HCT116 (cell line): Measurements from ENCODE around the gene APBA1. TPM values are rescaled to one million over a fixed set of nuclear protein-coding genes. Genes with fewer than 3 reads are reported as not detected.

ENCODE experiments used
- ATAC-seq: fragments of 200-7000 bp; cut with Tn5 transposase; 2 replicates; pipeline ENCODE4 v1.9.1; 2020; ENCODE audit warnings: mild to moderate bottlenecking, moderate library complexity
- BruUV-seq: library from RNA; stranded (reverse); fragments of 400-500 nt; replicated peaks from 2 replicates; lab custom pipeline; 2021; lab: Mats Ljungman, UMichigan
- CTCF ChIA-PET: fragments of 300-600 bp; sonication (Branson Sonifier 250); formaldehyde crosslinking; loops from one replicate; lab custom pipeline; 2021; ENCODE audit warnings: antibody characterized with exemption; lab: Charles Lee
- POLR2A ChIA-PET: fragments of 300-600, 350-600 bp; sonication (Branson Sonifier 250); formaldehyde crosslinking; loops from one replicate; lab custom pipeline; 2021; ENCODE audit warnings: antibody characterized with exemption; lab: Charles Lee
- RAD21 ChIA-PET, 2 experiments: fragments of 300-600 bp; sonication (Branson Sonifier 250); formaldehyde crosslinking; loops; one replicate each; lab custom pipeline; 2023; ENCODE audit warnings: low total read pairs in 2 of 2; ENCODE audit not compliant: uncharacterized antibody in 2 of 2, unreplicated experiment in 2 of 2, low non-redundant PET in 1 of 2; lab: Charles Lee
- DNase-seq: peaks from one replicate; pipeline ENCODE4 v3.0.0-alpha.2; 2010; ENCODE audit warnings: low read depth, low spot score
- H2AFZ ChIP-seq: fragments of 200-600 bp; shearing (Covaris generic), sonication (generic); 2 replicates; pipeline ENCODE4 v1.6.1; 2017; ENCODE audit warnings: low read depth, mixed run types, mixed read lengths, antibody characterized with exemption, low read length; ENCODE audit not compliant: poor library complexity, severe bottlenecking
- H3K27ac ChIP-seq: 2 replicates; pipeline ENCODE4 v1.5.1; 2012; ENCODE audit warnings: low read depth, low read length
- H3K27me3 ChIP-seq: fragments of 200-600 bp; sonication (generic); 2 replicates; pipeline ENCODE4 v1.6.1; 2016; ENCODE audit warnings: mixed run types, low read length, mixed read lengths; ENCODE audit not compliant: insufficient read depth
- H3K36me3 ChIP-seq, 2 experiments: fragments of 200-500 bp in 1 of 2; fragments of 200-600 bp in 1 of 2; sonication (Bioruptor generic) in 1 of 2; sonication (generic) in 1 of 2; 2 replicates each; pipeline versions ENCODE4 v1.5.1 to v1.6.1; 2014 to 2016; ENCODE audit warnings: low read length in 2 of 2, inconsistent platforms in 1 of 2, mixed read lengths in 1 of 2, mixed run types in 1 of 2; ENCODE audit not compliant: insufficient read depth in 2 of 2, control insufficient read depth in 1 of 2
- H3K4me1 ChIP-seq, 2 experiments: fragments of 200-600 bp in 1 of 2; sonication (generic) in 1 of 2; 2 replicates each; pipeline versions ENCODE4 v1.5.1 to v1.6.1; 2012 to 2017; ENCODE audit warnings: low read length in 2 of 2, inconsistent platforms in 1 of 2, mild to moderate bottlenecking in 1 of 2, mixed read lengths in 1 of 2, mixed run types in 1 of 2, moderate library complexity in 1 of 2; ENCODE audit not compliant: insufficient read depth in 2 of 2, control insufficient read depth in 1 of 2
- H3K4me2 ChIP-seq: fragments of 200-600 bp; sonication (generic); 2 replicates; pipeline ENCODE4 v1.6.1; 2017; ENCODE audit warnings: mixed run types, low read length, mixed read lengths
- H3K4me3 ChIP-seq, 2 experiments: fragments of 200-600 bp in 1 of 2; sonication (generic) in 1 of 2; replicated peaks in 1 of 2; 2 replicates each; pipeline ENCODE4 v1.5.1; 2011 to 2016; ENCODE audit warnings: low read length in 2 of 2, control low read depth in 1 of 2, low read depth in 1 of 2, mild to moderate bottlenecking in 1 of 2, mixed read lengths in 1 of 2, mixed run types in 1 of 2
- H3K79me2 ChIP-seq: fragments of 200-600 bp; sonication (generic); 2 replicates; pipeline ENCODE4 v1.6.1; 2017; ENCODE audit warnings: mild to moderate bottlenecking, mixed run types, low read length, moderate library complexity, mixed read lengths; ENCODE audit not compliant: insufficient read depth
- H3K9ac ChIP-seq: fragments of 200-600 bp; sonication (generic); 2 replicates; pipeline ENCODE4 v1.6.1; 2016; ENCODE audit warnings: low read length, mixed read lengths
- H3K9me2 ChIP-seq: fragments of 200-600 bp; sonication (generic), shearing (Covaris generic); 2 replicates; pipeline ENCODE4 v1.6.1; 2017; ENCODE audit warnings: mixed run types, mild to moderate bottlenecking, moderate library complexity; ENCODE audit not compliant: insufficient read depth
- H3K9me3 ChIP-seq, 2 experiments: fragments of 200-500 bp in 1 of 2; fragments of 200-600 bp in 1 of 2; sonication (Bioruptor generic) in 1 of 2; sonication (generic) in 1 of 2; 2 replicates each; pipeline ENCODE4 v1.6.1; 2014 to 2017; ENCODE audit warnings: low read length in 2 of 2, mixed read lengths in 2 of 2, inconsistent platforms in 1 of 2, low read depth in 1 of 2, mild to moderate bottlenecking in 1 of 2, mixed run types in 1 of 2, moderate library complexity in 1 of 2; ENCODE audit not compliant: control insufficient read depth in 1 of 2, insufficient read depth in 1 of 2
- H4K20me1 ChIP-seq: fragments of 200-600 bp; sonication (generic), shearing (Covaris generic); 2 replicates; pipeline ENCODE4 v1.6.1; 2017; ENCODE audit warnings: mixed run types, mild to moderate bottlenecking, moderate library complexity; ENCODE audit not compliant: insufficient read depth
- CBX3 ChIP-seq: IDR thresholded peaks from 2 replicates; pipeline ENCODE4 v1.6.1; 2012; ENCODE audit warnings: low read depth
- ELF1 ChIP-seq: IDR thresholded peaks from 2 replicates; pipeline ENCODE4 v1.6.1; 2012; ENCODE audit warnings: low read depth, borderline replicate concordance
- FOSL1 ChIP-seq: IDR thresholded peaks from 2 replicates; pipeline ENCODE4 v1.6.1; 2012; ENCODE audit warnings: low read depth
- POLR2AphosphoS5 ChIP-seq: IDR thresholded peaks from 2 replicates; pipeline ENCODE4 v1.6.1; 2011; ENCODE audit warnings: mild to moderate bottlenecking, low read depth, low read length, moderate library complexity
- RAD21 ChIP-seq: IDR thresholded peaks from 2 replicates; pipeline ENCODE4 v1.6.1; 2012; ENCODE audit warnings: low read depth, mild to moderate bottlenecking
- REST ChIP-seq: IDR thresholded peaks from 2 replicates; pipeline ENCODE4 v1.6.1; 2012; ENCODE audit warnings: low read depth
- SP1 ChIP-seq: IDR thresholded peaks from 2 replicates; pipeline ENCODE4 v1.6.1; 2012; ENCODE audit warnings: low read depth
- SRF ChIP-seq: IDR thresholded peaks from 2 replicates; pipeline ENCODE4 v1.6.1; 2012; ENCODE audit warnings: low read depth
- TCF7L2 ChIP-seq: IDR thresholded peaks from 2 replicates; pipeline ENCODE4 v1.7.0; 2011; ENCODE audit warnings: borderline replicate concordance, inconsistent platforms; ENCODE audit not compliant: insufficient read depth, insufficient read length; ENCODE audit errors: extremely low read depth
- YY1 ChIP-seq: IDR thresholded peaks from 2 replicates; pipeline ENCODE4 v1.6.1; 2011; ENCODE audit warnings: low read length, low read depth, moderate library complexity, mild to moderate bottlenecking; ENCODE audit not compliant: insufficient replicate concordance; ENCODE audit errors: extremely low read depth
- ZBTB33 ChIP-seq: IDR thresholded peaks from 2 replicates; pipeline ENCODE4 v1.6.1; 2011; ENCODE audit warnings: mild to moderate bottlenecking, low read length, moderate library complexity; ENCODE audit not compliant: insufficient replicate concordance; ENCODE audit errors: extremely low read depth
- ZNF274 ChIP-seq: fragments of 200-500 bp; sonication (Bioruptor generic); IDR thresholded peaks from 2 replicates; pipeline ENCODE4 v1.6.1; 2014; ENCODE audit warnings: mild to moderate bottlenecking, low read depth, low read length, inconsistent platforms
- intact Hi-C: fragments of 100-400 bp; cut with micrococcal nuclease; formaldehyde crosslinking; loops from 2 replicates; pipeline ENCODE4 v1.10.0; 2022
- total RNA-seq: library from RNA; stranded (reverse); gene quantifications from one replicate; pipeline ENCODE4 v1.2.1, GENCODE V29; 2021; ENCODE audit not compliant: unreplicated experiment

The APBA1 gene
- total RNA-seq, 1 experiment from 2014 or later: 0.20 TPM

- no peak for DNase-seq
- TF ChIP-seq ELF1: no peak
- no peak for TF ChIP-seq ZBTB33
- TF ChIP-seq SRF: no peak
- TF ChIP-seq TCF7L2: no peak
- no peak for TF ChIP-seq CBX3
- no peak for TF ChIP-seq RAD21
- TF ChIP-seq YY1: no peak
- no peak for TF ChIP-seq ZNF274
- no peak for TF ChIP-seq REST
- no peak for TF ChIP-seq SP1
- no peak for TF ChIP-seq POLR2AphosphoS5
- TF ChIP-seq FOSL1: no peak
- TF ChIP-seq, all 23 proteins: peak for 0
- Histone ChIP-seq H3K4me2 (no peak overlapping the region), H3K36me3 (no peaks in the 10 kb centered on the region), H4K20me1 (no peaks in the 10 kb centered on the region), H3K4me3 (no peak overlapping the region), H3K79me2 (no peaks in the 10 kb centered on the region), H3K9me3 (no peaks in the 10 kb centered on the region), H3K9me2 (no peaks in the 10 kb centered on the region), H3K27ac (no peak overlapping the region), H3K4me1 (no peaks in the 10 kb centered on the region), H3K27me3 (peaks cover 14% of the 10 kb centered on the region), H2AFZ (no peak overlapping the region), H3K9ac (no peak overlapping the region)
- ATAC-seq: no peak
- BruUV-seq: no TSS peak
- intact Hi-C loops: no loop called here
- ChIA-PET RAD21 (no interaction called here), CTCF (no interaction called here), POLR2A (no interaction called here)
These were observed 56.3 kb downstream of the APBA1 start for GRCh38 chr9:69615880-69616279.
